Hematopoietic multipotent progenitor cell treated with erythropoietin and hydrocortisone succinate and interleukin-3 and kit ligand, for 15 days (in vitro differentiated cells): Measurements from ENCODE around the gene SBF2.

Source experiments
- DNase-seq: peaks from one replicate; pipeline ENCODE4 v3.0.0-alpha.2; 2015; ENCODE audit warnings: low spot score

The SBF2 gene

GRCh38 chr11:9851366-9851765 lies 442.7 kb downstream of the SBF2 start:
- DNase-seq: no peak

GRCh38 chr11:9850224-9850895 lies 443.7 kb downstream of the SBF2 start:
- DNase-seq: no peak

- DNase-seq: no peak
Measured at GRCh38 chr11:9849389-9849788, 444.6 kb downstream of the SBF2 start.

GRCh38 chr11:9847636-9848035 lies 446.4 kb downstream of the SBF2 start:
- no peak for DNase-seq

- no peak for DNase-seq
Measured at GRCh38 chr11:9842923-9843322, 451.1 kb downstream of the SBF2 start.

- no peak for DNase-seq
Measured at GRCh38 chr11:9840460-9841004, 453.5 kb downstream of the SBF2 start.

GRCh38 chr11:9839550-9839949 lies 454.5 kb downstream of the SBF2 start:
- DNase-seq: no peak

- no peak for DNase-seq
Measured at GRCh38 chr11:9838961-9839360, 455.1 kb downstream of the SBF2 start.

- DNase-seq: no peak
Measured at GRCh38 chr11:9838229-9838628, 455.8 kb downstream of the SBF2 start.

- no peak for DNase-seq
Measured at GRCh38 chr11:9834291-9834690, 459.7 kb downstream of the SBF2 start.

GRCh38 chr11:9831122-9831521 lies 462.9 kb downstream of the SBF2 start:
- no peak for DNase-seq

- DNase-seq: no peak
Measured at GRCh38 chr11:9827708-9828107, 466.3 kb downstream of the SBF2 start.

GRCh38 chr11:9826390-9826789 lies 467.6 kb downstream of the SBF2 start:
- DNase-seq: no peak

GRCh38 chr11:9825895-9826294 lies 468.1 kb downstream of the SBF2 start:
- no peak for DNase-seq

- no peak for DNase-seq
Measured at GRCh38 chr11:9825315-9825714, 468.7 kb downstream of the SBF2 start.

GRCh38 chr11:9823887-9824385 lies 470.1 kb downstream of the SBF2 start:
- no peak for DNase-seq

- no peak for DNase-seq
Measured at GRCh38 chr11:9823439-9823838, 470.6 kb downstream of the SBF2 start.

GRCh38 chr11:9821008-9821752 lies 472.8 kb downstream of the SBF2 start:
- DNase-seq: no peak

GRCh38 chr11:9820260-9820659 lies 473.8 kb downstream of the SBF2 start:
- no peak for DNase-seq

GRCh38 chr11:9817191-9817590 lies 476.8 kb downstream of the SBF2 start:
- DNase-seq: no peak

- no peak for DNase-seq
Measured at GRCh38 chr11:9815486-9816136, 478.4 kb downstream of the SBF2 start.

- no peak for DNase-seq
Measured at GRCh38 chr11:9814108-9814507, 479.9 kb downstream of the SBF2 start.

GRCh38 chr11:9808943-9809342 lies 485.1 kb downstream of the SBF2 start:
- DNase-seq: no peak
